ENCODE data around the gene TSPAN4.

The TSPAN4 gene

DNA sequence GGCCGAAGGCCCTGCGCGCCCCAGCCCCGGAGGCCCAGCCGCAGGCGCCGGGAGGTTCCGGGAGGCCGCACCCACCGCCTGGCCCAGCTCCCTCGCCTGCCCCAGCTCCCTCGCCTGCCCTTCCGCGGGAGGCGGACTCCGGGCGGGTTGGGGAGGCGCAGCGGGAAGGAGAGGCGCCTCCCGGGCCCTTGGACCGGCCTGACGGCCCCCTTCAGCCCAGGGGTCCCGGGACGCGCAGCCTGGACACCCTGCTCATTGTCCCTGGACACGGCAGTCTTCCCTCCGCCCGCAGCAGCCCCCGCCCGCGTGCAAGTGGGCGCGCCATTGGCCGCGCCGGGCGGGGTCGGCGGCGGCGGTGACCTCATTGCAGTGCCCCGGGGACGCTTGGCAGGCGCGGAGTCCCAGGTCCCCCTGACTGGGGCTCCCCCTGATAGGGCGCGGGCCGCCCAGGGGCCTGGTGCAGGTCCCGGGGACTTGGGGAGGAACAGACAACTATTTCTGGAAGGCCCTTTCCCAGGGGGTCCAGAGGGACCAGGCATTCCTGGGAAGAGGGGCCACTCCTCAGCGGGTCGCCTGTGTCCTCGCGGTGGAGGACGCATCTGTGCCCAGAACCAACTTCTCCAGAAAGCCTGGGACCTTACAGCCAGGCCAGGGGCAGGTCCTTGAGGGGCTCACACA is 9.4 kb upstream of the TSPAN4 start:
- Mint-ChIP-seq H3K27ac (no peak overlapping the region), H3K36me3 (ENCODE audit: low read depth) (peaks cover 1% of the 10 kb centered on the region), H3K9me3 (no peaks in the 10 kb centered on the region)

GRCh38 chr11:833849-834311 is 8.8 kb upstream of the TSPAN4 start:
- H3K4me1 Mint-ChIP-seq (ENCODE audit: low read depth): peaks cover 2% of the 10 kb centered on the region
- H3K4me3 Mint-ChIP-seq: peak overlapping the region; percentile 42
- H3K36me3 Mint-ChIP-seq (ENCODE audit: low read depth): peaks cover 1% of the 10 kb centered on the region
- H3K27ac Mint-ChIP-seq: no peak overlapping the region
- H3K27me3 Mint-ChIP-seq (ENCODE audit: low read depth): peaks cover 26% of the 10 kb centered on the region
- no peaks in the 10 kb centered on the region for H3K9me3 Mint-ChIP-seq

More for the DNA sequence above, 9.4 kb upstream of the TSPAN4 start:
- Mint-ChIP-seq H3K27me3 (ENCODE audit: low read depth) (peaks cover 32% of the 10 kb centered on the region), H3K4me3 (no peak overlapping the region), H3K4me1 (ENCODE audit: low read depth) (peaks cover 2% of the 10 kb centered on the region)

- H3K27ac Mint-ChIP-seq: no peak overlapping the region
- H3K27me3 Mint-ChIP-seq (ENCODE audit: low read depth): peaks cover 19% of the 10 kb centered on the region
- peaks cover 3% of the 10 kb centered on the region for H3K36me3 Mint-ChIP-seq (ENCODE audit: low read depth)
- no peaks in the 10 kb centered on the region for H3K9me3 Mint-ChIP-seq
- no peak overlapping the region for H3K4me3 Mint-ChIP-seq
- peaks cover 2% of the 10 kb centered on the region for H3K4me1 Mint-ChIP-seq (ENCODE audit: low read depth)
These were observed 8.0 kb upstream of the TSPAN4 start for GRCh38 chr11:834371-835316.

- peaks cover 3% of the 10 kb centered on the region for H3K36me3 Mint-ChIP-seq (ENCODE audit: low read depth)
- peaks cover 11% of the 10 kb centered on the region for H3K4me1 Mint-ChIP-seq (ENCODE audit: low read depth)
- H3K4me3 Mint-ChIP-seq: no peak overlapping the region
- H3K27ac Mint-ChIP-seq: no peak overlapping the region
- H3K27me3 Mint-ChIP-seq (ENCODE audit: low read depth): peaks cover 11% of the 10 kb centered on the region
- no peaks in the 10 kb centered on the region for H3K9me3 Mint-ChIP-seq
These were observed 6.4 kb upstream of the TSPAN4 start for GRCh38 chr11:836274-836673.

- Mint-ChIP-seq H3K36me3 (ENCODE audit: low read depth) (peaks cover 3% of the 10 kb centered on the region), H3K27me3 (ENCODE audit: low read depth) (peaks cover 7% of the 10 kb centered on the region), H3K4me1 (ENCODE audit: low read depth) (peaks cover 11% of the 10 kb centered on the region), H3K27ac (no peak overlapping the region), H3K9me3 (no peaks in the 10 kb centered on the region), H3K4me3 (no peak overlapping the region)
These were observed 6.0 kb upstream of the TSPAN4 start for GRCh38 chr11:836700-837099.

- Mint-ChIP-seq H3K4me1 (ENCODE audit: low read depth) (peaks cover 11% of the 10 kb centered on the region), H3K27ac (no peak overlapping the region), H3K9me3 (no peaks in the 10 kb centered on the region), H3K4me3 (no peak overlapping the region), H3K27me3 (ENCODE audit: low read depth) (no peaks in the 10 kb centered on the region), H3K36me3 (ENCODE audit: low read depth) (peaks cover 3% of the 10 kb centered on the region)
These were observed 5.3 kb upstream of the TSPAN4 start for GRCh38 chr11:837189-837989.

- H3K36me3 Mint-ChIP-seq (ENCODE audit: low read depth): peaks cover 3% of the 10 kb centered on the region
- no peak overlapping the region for H3K4me3 Mint-ChIP-seq
- no peaks in the 10 kb centered on the region for H3K27me3 Mint-ChIP-seq (ENCODE audit: low read depth)
- no peaks in the 10 kb centered on the region for H3K9me3 Mint-ChIP-seq
- H3K4me1 Mint-ChIP-seq (ENCODE audit: low read depth): peaks cover 11% of the 10 kb centered on the region
- H3K27ac Mint-ChIP-seq: no peak overlapping the region
These were observed 4.7 kb upstream of the TSPAN4 start for GRCh38 chr11:837990-838307.

DNA sequence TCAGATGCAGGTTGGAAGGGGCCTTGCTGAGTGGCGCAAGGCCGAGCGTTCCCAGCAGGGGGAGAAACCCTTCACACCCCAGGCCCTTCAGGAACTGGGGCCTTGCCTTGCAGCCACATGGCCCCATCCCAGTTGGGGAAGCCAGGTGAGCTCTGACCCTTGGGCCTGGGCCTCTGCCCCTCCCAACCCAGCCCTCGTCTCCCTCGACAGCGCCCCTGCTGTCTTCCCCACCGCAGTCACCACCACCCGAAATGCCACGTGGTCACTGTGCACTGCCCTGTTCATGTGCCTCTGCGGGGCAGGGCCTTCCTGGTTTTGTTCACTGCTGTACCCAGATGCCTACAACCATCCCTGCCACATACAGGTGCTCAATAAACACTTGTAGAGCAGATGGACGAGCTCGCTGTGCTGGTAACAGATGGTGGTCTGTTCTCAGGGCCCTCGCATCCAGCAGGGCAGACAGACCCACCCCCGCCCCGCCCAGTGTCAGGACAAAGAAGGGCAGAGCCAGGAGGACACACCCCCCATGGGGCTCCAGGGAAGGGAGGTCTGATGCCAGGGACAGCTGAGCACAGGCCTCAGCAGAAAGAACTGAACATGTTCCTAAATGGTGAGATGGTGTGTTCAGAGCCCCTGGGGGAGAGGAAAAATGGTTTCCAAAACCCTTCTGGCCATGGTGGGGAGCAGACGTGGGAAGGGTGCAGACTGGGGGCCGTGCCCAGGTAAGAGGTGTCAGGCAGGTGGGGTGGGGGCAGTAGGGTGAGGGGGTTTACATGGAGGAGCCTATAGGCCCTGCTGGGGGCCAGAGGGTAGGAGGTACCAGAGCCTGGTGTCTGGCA is 4.0 kb upstream of the TSPAN4 start:
- Mint-ChIP-seq H3K27me3 (ENCODE audit: low read depth) (no peaks in the 10 kb centered on the region), H3K4me3 (no peak overlapping the region), H3K36me3 (ENCODE audit: low read depth) (peaks cover 3% of the 10 kb centered on the region), H3K27ac (no peak overlapping the region), H3K9me3 (no peaks in the 10 kb centered on the region), H3K4me1 (ENCODE audit: low read depth) (peaks cover 12% of the 10 kb centered on the region)

GRCh38 chr11:839280-839623 is 3.4 kb upstream of the TSPAN4 start:
- peaks cover 3% of the 10 kb centered on the region for H3K36me3 Mint-ChIP-seq (ENCODE audit: low read depth)
- H3K9me3 Mint-ChIP-seq: no peaks in the 10 kb centered on the region
- no peak overlapping the region for H3K27ac Mint-ChIP-seq
- no peak overlapping the region for H3K4me3 Mint-ChIP-seq
- peaks cover 15% of the 10 kb centered on the region for H3K4me1 Mint-ChIP-seq (ENCODE audit: low read depth)
- no peaks in the 10 kb centered on the region for H3K27me3 Mint-ChIP-seq (ENCODE audit: low read depth)

DNA sequence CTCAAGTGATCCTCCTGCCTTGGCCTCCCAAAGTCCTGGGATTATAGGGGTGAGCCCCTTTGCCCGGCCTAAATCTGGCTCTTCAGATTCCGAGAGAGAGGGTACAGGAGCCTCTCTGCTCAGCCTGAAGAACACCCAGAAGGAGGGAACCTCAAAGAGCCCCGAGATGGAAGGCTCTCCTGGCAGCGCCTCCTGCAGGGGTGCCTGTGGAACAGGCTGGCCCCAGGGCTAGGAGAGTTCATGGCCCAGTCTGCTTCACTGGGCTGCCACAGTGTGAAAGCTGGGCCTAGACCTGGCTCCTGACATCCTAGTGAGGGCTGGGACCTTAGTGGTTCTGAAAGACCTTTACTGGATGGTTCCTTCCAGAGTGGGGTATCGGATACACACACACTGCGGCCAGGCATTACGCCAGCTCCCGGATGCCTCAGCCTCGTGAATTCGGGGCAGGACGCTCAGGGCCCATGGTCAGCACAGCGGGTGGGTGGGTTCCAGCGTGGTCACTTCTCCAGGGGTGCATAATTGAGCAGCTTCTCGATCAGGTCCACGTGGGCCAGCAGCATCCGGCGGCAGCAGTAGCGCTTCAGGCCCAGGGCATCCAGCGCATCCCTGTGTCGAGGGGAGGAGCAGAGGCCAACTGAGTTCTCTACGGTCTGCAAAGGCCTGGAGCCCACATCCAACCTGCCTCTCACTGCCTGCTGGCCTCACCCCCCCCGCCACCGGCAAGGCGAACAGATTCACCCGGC is 2.6 kb upstream of the TSPAN4 start:
- H3K4me1 Mint-ChIP-seq (ENCODE audit: low read depth): peaks cover 18% of the 10 kb centered on the region
- H3K4me3 Mint-ChIP-seq: peak overlapping the region; percentile 85
- H3K27me3 Mint-ChIP-seq (ENCODE audit: low read depth): no peaks in the 10 kb centered on the region
- peaks cover 3% of the 10 kb centered on the region for H3K36me3 Mint-ChIP-seq (ENCODE audit: low read depth)
- no peaks in the 10 kb centered on the region for H3K9me3 Mint-ChIP-seq
- no peak overlapping the region for H3K27ac Mint-ChIP-seq

- Mint-ChIP-seq H3K27me3 (ENCODE audit: low read depth) (no peaks in the 10 kb centered on the region), H3K9me3 (no peaks in the 10 kb centered on the region), H3K4me1 (ENCODE audit: low read depth) (peaks cover 18% of the 10 kb centered on the region), H3K4me3 (peak overlapping the region; percentile 85), H3K27ac (peak overlapping the region; percentile 70), H3K36me3 (ENCODE audit: low read depth) (peaks cover 2% of the 10 kb centered on the region)
These were observed 677 bp upstream of the TSPAN4 start for GRCh38 chr11:841981-842369.

- H3K9me3 Mint-ChIP-seq: no peaks in the 10 kb centered on the region
- peak overlapping the region; percentile 71 for H3K4me3 Mint-ChIP-seq
- no peak overlapping the region for H3K27ac Mint-ChIP-seq
- H3K27me3 Mint-ChIP-seq (ENCODE audit: low read depth): no peaks in the 10 kb centered on the region
- peaks cover 2% of the 10 kb centered on the region for H3K36me3 Mint-ChIP-seq (ENCODE audit: low read depth)
- H3K4me1 Mint-ChIP-seq (ENCODE audit: low read depth): peaks cover 18% of the 10 kb centered on the region
These were observed 558 bp downstream of the TSPAN4 start for GRCh38 chr11:843086-843734.
